Measurements from ENCODE around the gene CACNA2D3. TPM values are rescaled to one million over a fixed set of nuclear protein-coding genes. Genes with fewer than 3 reads are reported as not detected.

Gene CACNA2D3
- total and polyA plus RNA-seq, 4 donors: 0.38 to 2.5 (median 1.1) TPM

GRCh38 chr3:54570008-54570407 is 447.7 kb downstream of the CACNA2D3 start:
- Histone ChIP-seq H3K9ac (ENCODE audit: insufficient read depth in 1 of 2, low read length in 2 of 2) (no peak overlapping the region), H3K27me3 (ENCODE audit: control insufficient read depth in 3 of 3, insufficient read depth in 3 of 3, low read length in 2 of 3) (peaks cover 0 to 4% (median 4%) of the 10 kb centered on the region in 3 donors), H3K27ac (ENCODE audit: low read depth in 1 of 2, low read length in 1 of 2) (no peak overlapping the region), H3K4me1 (ENCODE audit: control insufficient read depth in 5 of 5, insufficient read depth in 5 of 5, low read length in 5 of 5) (no peaks in the 10 kb centered on the region), H3K4me3 (no peak overlapping the region), H3K9me3 (ENCODE audit: control insufficient read depth in 4 of 4, insufficient read depth in 3 of 4, low read length in 3 of 4) (peaks cover 0 to 10% (median 0%) of the 10 kb centered on the region in 4 donors), H3K36me3 (ENCODE audit: control insufficient read depth in 4 of 4, insufficient read depth in 4 of 4, low read length in 4 of 4) (no peaks in the 10 kb centered on the region)
- DNase-seq: no peak
- ATAC-seq (ENCODE audit: insufficient read depth, low FRiP score): no peak
- no peak for TF ChIP-seq CTCF (IDR thresholded peaks at IDR 0.05; ENCODE audit: control extremely low read depth, extremely low read depth)
- 90% methylated on average over 7 of the region's 7 CpGs for WGBS, 2 donors

- ATAC-seq (ENCODE audit: insufficient read depth, low FRiP score) (no peak), DNase-seq (no peak)
- WGBS, 2 donors: 92 to 93% methylated on average over 5 of the region's 5 CpGs
- no peak overlapping the region for H3K4me3 ChIP-seq
- no peaks in the 10 kb centered on the region for H3K36me3 ChIP-seq (ENCODE audit: control insufficient read depth in 4 of 4, insufficient read depth in 4 of 4, low read length in 4 of 4)
- peaks cover 0 to 5% (median 0%) of the 10 kb centered on the region in 5 donors for H3K4me1 ChIP-seq (ENCODE audit: control insufficient read depth in 5 of 5, insufficient read depth in 5 of 5, low read length in 5 of 5)
- peaks cover 0 to 8% (median 0%) of the 10 kb centered on the region in 4 donors for H3K9me3 ChIP-seq (ENCODE audit: control insufficient read depth in 4 of 4, insufficient read depth in 3 of 4, low read length in 3 of 4)
- H3K27me3 ChIP-seq (ENCODE audit: control insufficient read depth in 3 of 3, insufficient read depth in 3 of 3, low read length in 2 of 3): peaks cover 0 to 2% (median under 1%) of the 10 kb centered on the region in 3 donors
- no peak overlapping the region for H3K27ac ChIP-seq (ENCODE audit: low read depth in 1 of 2, low read length in 1 of 2)
- no peak for TF ChIP-seq CTCF (IDR thresholded peaks at IDR 0.05; ENCODE audit: control extremely low read depth, extremely low read depth)
- H3K9ac ChIP-seq (ENCODE audit: insufficient read depth in 1 of 2, low read length in 2 of 2): no peak overlapping the region
Observed at GRCh38 chr3:54572197-54572895, 450.0 kb downstream of the CACNA2D3 start.

- Histone ChIP-seq H3K4me3 (no peak overlapping the region), H3K9ac (ENCODE audit: insufficient read depth in 1 of 2, low read length in 2 of 2) (no peak overlapping the region), H3K27ac (ENCODE audit: low read depth in 1 of 2, low read length in 1 of 2) (no peak overlapping the region), H3K36me3 (ENCODE audit: control insufficient read depth in 4 of 4, insufficient read depth in 4 of 4, low read length in 4 of 4) (no peaks in the 10 kb centered on the region), H3K4me1 (ENCODE audit: control insufficient read depth in 5 of 5, insufficient read depth in 5 of 5, low read length in 5 of 5) (peaks cover 0 to 5% (median 0%) of the 10 kb centered on the region in 5 donors), H3K9me3 (ENCODE audit: control insufficient read depth in 4 of 4, insufficient read depth in 3 of 4, low read length in 3 of 4) (peaks cover 0 to 8% (median 0%) of the 10 kb centered on the region in 4 donors), H3K27me3 (ENCODE audit: control insufficient read depth in 3 of 3, insufficient read depth in 3 of 3, low read length in 2 of 3) (no peaks in the 10 kb centered on the region)
- DNase-seq (no peak), ATAC-seq (ENCODE audit: insufficient read depth, low FRiP score) (no peak)
- TF ChIP-seq CTCF (IDR thresholded peaks at IDR 0.05; ENCODE audit: control extremely low read depth, extremely low read depth): no peak
- 60 to 68% methylated on average over 8 of the region's 8 CpGs for WGBS, 2 donors
Observed at GRCh38 chr3:54573858-54574257, 451.5 kb downstream of the CACNA2D3 start.
